HEK293 (cell line): Measurements from ENCODE around the gene IMMT.

Experiments used
- CTCF ChIA-PET: fragments of 350-600 bp; formaldehyde crosslinking; extraction: SDS; loops from one replicate; lab custom pipeline; 2021; ENCODE audit warnings: antibody characterized with exemption; lab: Yijun Ruan, JAX
- POLR2A ChIA-PET: fragments of 300-600 bp; formaldehyde crosslinking; extraction: SDS; loops from one replicate; lab custom pipeline; 2020; ENCODE audit warnings: antibody characterized with exemption, inconsistent platforms; lab: Yijun Ruan, JAX
- H3K27ac ChIP-seq: fragments of 200-500 bp; sonication (Bioruptor generic); 2 replicates; pipeline ENCODE4 v1.5.1; 2014; ENCODE audit warnings: low read depth, low read length, control low read depth, inconsistent platforms; ENCODE audit errors: extremely low read depth
- H3K36me3 ChIP-seq, 2 experiments: fragments of 200-500 bp in 1 of 2; sonication (Bioruptor generic) in 1 of 2; 1 replicate in 1 of 2; 2 replicates in 1 of 2; pipeline ENCODE4 v1.5.1; 2014 to 2017; ENCODE audit warnings: inconsistent platforms in 2 of 2, low read length in 2 of 2; ENCODE audit not compliant: control insufficient read depth in 2 of 2, insufficient read depth in 1 of 2
- H3K4me1 ChIP-seq: fragments of 200-500 bp; sonication (Bioruptor generic); 2 replicates; pipeline ENCODE4 v1.5.1; 2014; ENCODE audit warnings: mild to moderate bottlenecking, low read length, inconsistent platforms; ENCODE audit not compliant: control insufficient read depth, insufficient read depth
- H3K4me3 ChIP-seq: 2 replicates; pipeline ENCODE4 v1.5.1; 2011; ENCODE audit warnings: low read depth, mild to moderate bottlenecking, control low read depth, low read length, moderate library complexity
- H3K9me3 ChIP-seq: fragments of 200-500 bp; sonication (Bioruptor generic); 2 replicates; pipeline ENCODE4 v1.5.1; 2014; ENCODE audit warnings: low read depth, low read length, inconsistent platforms; ENCODE audit not compliant: control insufficient read depth, insufficient read depth
- BCL6B ChIP-seq: fragments of 450-650 bp; formaldehyde crosslinking; IDR thresholded peaks from 2 replicates; pipeline ENCODE4 v1.5.1; 2017; ENCODE audit warnings: missing biosample characterization, missing genetic modification characterization
- PRDM4 ChIP-seq: fragments of 450-650 bp; formaldehyde crosslinking; IDR thresholded peaks from 2 replicates; pipeline ENCODE4 v1.5.1; 2017; ENCODE audit warnings: missing biosample characterization, missing genetic modification characterization
- SALL2 ChIP-seq: fragments of 450-650 bp; formaldehyde crosslinking; IDR thresholded peaks from 2 replicates; pipeline ENCODE4 v1.5.0; 2017; ENCODE audit warnings: missing biosample characterization, mild to moderate bottlenecking, missing genetic modification characterization, borderline replicate concordance
- ZBTB21 ChIP-seq: fragments of 450-650 bp; formaldehyde crosslinking; IDR thresholded peaks from 2 replicates; pipeline ENCODE4 v1.5.1; 2017; ENCODE audit warnings: missing biosample characterization, missing genetic modification characterization
- ZBTB6 ChIP-seq: fragments of 450-650 bp; formaldehyde crosslinking; IDR thresholded peaks from 2 replicates; pipeline ENCODE4 v1.5.1; 2017; ENCODE audit warnings: missing biosample characterization, missing genetic modification characterization
- ZBTB8A ChIP-seq: fragments of 450-650 bp; formaldehyde crosslinking; IDR thresholded peaks from 2 replicates; pipeline ENCODE4 v1.5.1; 2016; ENCODE audit warnings: missing biosample characterization, missing genetic modification characterization
- ZFP69B ChIP-seq: fragments of 450-650 bp; formaldehyde crosslinking; IDR thresholded peaks from 2 replicates; pipeline ENCODE4 v1.5.1; 2016; ENCODE audit warnings: missing biosample characterization, missing genetic modification characterization
- ZNF133 ChIP-seq: fragments of 450-650 bp; formaldehyde crosslinking; IDR thresholded peaks from 2 replicates; pipeline ENCODE4 v1.5.1; 2016; ENCODE audit warnings: missing biosample characterization, missing genetic modification characterization
- ZNF155 ChIP-seq: fragments of 450-650 bp; formaldehyde crosslinking; IDR thresholded peaks from 2 replicates; pipeline ENCODE4 v1.5.1; 2016; ENCODE audit warnings: missing biosample characterization, missing genetic modification characterization
- ZNF239 ChIP-seq: fragments of 450-650 bp; formaldehyde crosslinking; IDR thresholded peaks from 2 replicates; pipeline ENCODE4 v1.5.1; 2016; ENCODE audit warnings: missing biosample characterization, missing genetic modification characterization
- ZNF280C ChIP-seq: fragments of 450-650 bp; formaldehyde crosslinking; IDR thresholded peaks from 2 replicates; pipeline ENCODE4 v1.5.1; 2016; ENCODE audit warnings: missing biosample characterization, missing genetic modification characterization
- ZNF324 ChIP-seq: fragments of 450-650 bp; formaldehyde crosslinking; IDR thresholded peaks from 2 replicates; pipeline ENCODE4 v1.5.1; 2016; ENCODE audit warnings: missing biosample characterization, missing genetic modification characterization
- ZNF341 ChIP-seq: fragments of 450-650 bp; formaldehyde crosslinking; IDR thresholded peaks from 2 replicates; pipeline ENCODE4; 2016; ENCODE audit warnings: low read depth, missing biosample characterization, missing genetic modification characterization
- ZNF366 ChIP-seq: fragments of 450-650 bp; formaldehyde crosslinking; conservative IDR thresholded peaks from 2 replicates; pipeline ENCODE4 v1.5.1; 2016; ENCODE audit warnings: missing biosample characterization, missing genetic modification characterization
- ZNF416 ChIP-seq: fragments of 450-650 bp; formaldehyde crosslinking; IDR thresholded peaks from 2 replicates; pipeline ENCODE4 v1.5.1; 2016; ENCODE audit warnings: missing biosample characterization, missing genetic modification characterization
- ZNF513 ChIP-seq: fragments of 450-650 bp; IDR thresholded peaks from 2 replicates; pipeline ENCODE4 v1.5.1; 2018; ENCODE audit warnings: missing biosample characterization, missing genetic modification characterization
- ZNF571 ChIP-seq: fragments of 450-650 bp; formaldehyde crosslinking; IDR thresholded peaks from 2 replicates; pipeline ENCODE4 v1.5.0; 2017; ENCODE audit warnings: missing biosample characterization, missing genetic modification characterization
- ZNF658 ChIP-seq: fragments of 450-650 bp; formaldehyde crosslinking; IDR thresholded peaks from 2 replicates; pipeline ENCODE4; 2016; ENCODE audit warnings: missing biosample characterization, missing genetic modification characterization
- ZNF664 ChIP-seq: fragments of 450-650 bp; formaldehyde crosslinking; IDR thresholded peaks from 2 replicates; pipeline ENCODE4 v1.5.1; 2016; ENCODE audit warnings: missing biosample characterization, missing genetic modification characterization
- ZNF777 ChIP-seq: fragments of 450-650 bp; formaldehyde crosslinking; IDR thresholded peaks from 2 replicates; pipeline ENCODE4 v1.5.1; 2017; ENCODE audit warnings: missing biosample characterization, missing genetic modification characterization, borderline replicate concordance
- ZNF791 ChIP-seq: fragments of 450-650 bp; formaldehyde crosslinking; IDR thresholded peaks from 2 replicates; pipeline ENCODE4 v1.5.1; 2016; ENCODE audit warnings: missing biosample characterization, missing genetic modification characterization

Gene IMMT

GRCh38 chr2:86172610-86173009 is 22.7 kb downstream of the IMMT start (continued):
- TF ChIP-seq PRDM4 = no peak
- no peak for TF ChIP-seq ZNF133 (tag by site-specific recombination)
- no peak for TF ChIP-seq ZBTB8A
- no peak for TF ChIP-seq ZNF658 (tag by site-specific recombination)

- H3K4me3 ChIP-seq = no peak overlapping the region
- peaks cover 57 to 73% of the 10 kb centered on the region in 2 experiments for H3K36me3 ChIP-seq
- H3K4me1 ChIP-seq = peaks cover 9% of the 10 kb centered on the region
- ChIA-PET CTCF (no interaction called here), POLR2A (no interaction called here)
- no peak overlapping the region for H3K27ac ChIP-seq
- TF ChIP-seq ZNF155 (tag by site-specific recombination) = no peak
- no peak for TF ChIP-seq ZNF324 (tag by site-specific recombination)
- TF ChIP-seq ZNF366 (tag by site-specific recombination) = no peak
- no peak for TF ChIP-seq ZNF416
- TF ChIP-seq BCL6B (tag by site-specific recombination) = no peak
- H3K9me3 ChIP-seq = no peaks in the 10 kb centered on the region
Measured at GRCh38 chr2:86171295-86171694, 24.0 kb downstream of the IMMT start.

GRCh38 chr2:86170449-86170848 is 24.8 kb downstream of the IMMT start:
- no peak overlapping the region for H3K27ac ChIP-seq
- no peaks in the 10 kb centered on the region for H3K9me3 ChIP-seq
- peaks cover under 1% of the 10 kb centered on the region; the same call in 1 of the 2 replicates for H3K4me1 ChIP-seq
- CTCF ChIA-PET = interaction anchor here (0.5 kb wide), 1 partner anchor 52 kb away, joined by 3 read pairs; no protein-coding TSS in a partner anchor
- TF ChIP-seq ZNF513 (tag by site-specific recombination) = no peak
- H3K36me3 ChIP-seq = peaks cover 62 to 74% of the 10 kb centered on the region in 2 experiments
- H3K4me3 ChIP-seq = no peak overlapping the region
- POLR2A ChIA-PET = no interaction called here

GRCh38 chr2:86160156-86160952 is 34.9 kb downstream of the IMMT start:
- Histone ChIP-seq H3K9me3 (no peaks in the 10 kb centered on the region), H3K27ac (no peak overlapping the region), H3K4me3 (no peak overlapping the region), H3K36me3 (peaks cover 77 to 88% of the 10 kb centered on the region in 2 experiments), H3K4me1 (no peaks in the 10 kb centered on the region)
- ChIA-PET POLR2A (interaction anchor here (0.6 kb wide), 1 partner anchor 59 kb away, joined by 4 read pairs; no protein-coding TSS in a partner anchor), CTCF (interaction anchor here (0.6 to 0.7 kb wide), 2 partner anchors 138 to 213 kb away, joined by 3 read pairs; no protein-coding TSS in a partner anchor)
- no peak for TF ChIP-seq ZNF664
- no peak for TF ChIP-seq SALL2 (tag by site-specific recombination)
- no peak for TF ChIP-seq ZNF777 (tag by site-specific recombination)
- no peak for TF ChIP-seq ZNF239
- no peak for TF ChIP-seq ZNF280C
- TF ChIP-seq ZBTB21 (tag by site-specific recombination) = no peak
- TF ChIP-seq ZNF341 (tag by site-specific recombination) = no peak
- no peak for TF ChIP-seq ZNF571 (tag by site-specific recombination)
- no peak for TF ChIP-seq ZFP69B (tag by site-specific recombination)
- TF ChIP-seq ZNF791 (tag by site-specific recombination) = no peak
- TF ChIP-seq ZBTB6 (tag by site-specific recombination) = no peak
